GM12873 (cell line): Measurements from ENCODE around the gene CACNA1E.

ENCODE experiments used
- TF ChIP-seq, protein P1 (sequence below): IDR thresholded peaks from 2 replicates; pipeline ENCODE4 v1.5.1; 2012; ENCODE audit warnings: low read depth, mild to moderate bottlenecking, moderate library complexity, low read length, control low read depth; ENCODE audit not compliant: insufficient read depth; ENCODE audit errors: missing control alignments

Gene CACNA1E

DNA sequence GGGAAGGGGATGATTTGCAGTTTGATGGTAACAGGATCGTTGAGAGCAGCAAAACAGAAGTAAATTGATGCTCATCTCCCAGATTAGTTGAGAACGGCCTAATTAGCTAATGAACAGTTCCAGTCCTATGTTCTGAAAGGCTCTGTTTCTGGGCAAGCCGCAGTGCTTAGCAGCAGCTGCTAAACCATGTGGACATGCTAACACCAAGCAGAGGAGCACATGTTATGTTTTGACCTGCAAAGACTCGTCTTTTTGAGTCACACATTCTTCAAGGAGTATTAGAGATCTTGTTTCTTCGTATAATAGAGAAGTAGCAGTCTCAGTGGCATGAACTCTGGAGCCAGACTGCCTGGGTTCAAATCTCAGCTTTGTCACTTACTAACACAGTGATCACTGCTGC lies 58.1 kb downstream of the CACNA1E start:
- TF ChIP-seq, protein P1, sequence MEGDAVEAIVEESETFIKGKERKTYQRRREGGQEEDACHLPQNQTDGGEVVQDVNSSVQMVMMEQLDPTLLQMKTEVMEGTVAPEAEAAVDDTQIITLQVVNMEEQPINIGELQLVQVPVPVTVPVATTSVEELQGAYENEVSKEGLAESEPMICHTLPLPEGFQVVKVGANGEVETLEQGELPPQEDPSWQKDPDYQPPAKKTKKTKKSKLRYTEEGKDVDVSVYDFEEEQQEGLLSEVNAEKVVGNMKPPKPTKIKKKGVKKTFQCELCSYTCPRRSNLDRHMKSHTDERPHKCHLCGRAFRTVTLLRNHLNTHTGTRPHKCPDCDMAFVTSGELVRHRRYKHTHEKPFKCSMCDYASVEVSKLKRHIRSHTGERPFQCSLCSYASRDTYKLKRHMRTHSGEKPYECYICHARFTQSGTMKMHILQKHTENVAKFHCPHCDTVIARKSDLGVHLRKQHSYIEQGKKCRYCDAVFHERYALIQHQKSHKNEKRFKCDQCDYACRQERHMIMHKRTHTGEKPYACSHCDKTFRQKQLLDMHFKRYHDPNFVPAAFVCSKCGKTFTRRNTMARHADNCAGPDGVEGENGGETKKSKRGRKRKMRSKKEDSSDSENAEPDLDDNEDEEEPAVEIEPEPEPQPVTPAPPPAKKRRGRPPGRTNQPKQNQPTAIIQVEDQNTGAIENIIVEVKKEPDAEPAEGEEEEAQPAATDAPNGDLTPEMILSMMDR, result no peak

DNA sequence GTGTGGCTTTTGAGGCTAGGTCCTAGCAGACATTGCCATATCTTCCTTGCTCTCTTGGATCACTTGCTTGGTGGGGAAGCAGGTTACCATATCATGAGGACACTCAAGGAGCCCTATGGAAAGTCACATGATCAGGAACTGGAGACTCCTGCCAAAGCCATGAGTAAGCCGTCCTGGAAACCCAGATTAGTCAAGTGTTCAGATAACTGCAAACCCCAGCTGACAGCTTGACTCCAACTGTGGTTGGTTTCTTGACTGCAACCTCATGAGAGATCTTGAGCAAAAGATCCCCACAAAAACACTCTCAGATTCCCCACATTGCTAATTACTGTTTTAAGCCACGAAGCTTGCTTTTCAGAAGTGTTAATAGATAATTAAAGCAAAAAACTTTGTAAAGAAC lies 58.6 kb downstream of the CACNA1E start:
- TF ChIP-seq, protein P1, result no peak

DNA sequence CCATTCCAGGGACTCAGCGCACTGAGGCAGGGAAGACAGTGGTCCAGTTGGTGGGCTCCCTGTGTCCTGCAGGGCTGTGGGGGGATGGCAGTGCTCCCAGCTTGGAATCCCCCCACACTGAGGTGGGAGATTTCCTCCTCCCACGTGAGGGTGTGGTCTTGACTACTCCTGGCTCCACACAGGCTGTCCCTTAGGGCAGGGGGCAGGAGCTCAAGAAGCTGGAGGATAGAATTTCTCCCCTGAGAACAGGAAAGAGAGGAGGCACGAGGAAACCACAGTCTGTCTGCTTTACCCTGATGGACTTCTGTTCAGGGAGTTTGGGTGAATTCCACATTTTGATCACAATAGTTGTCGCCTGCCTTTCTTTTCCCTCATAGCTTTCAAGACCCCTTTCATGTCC lies 62.1 kb downstream of the CACNA1E start:
- TF ChIP-seq, protein P1, result no peak

DNA sequence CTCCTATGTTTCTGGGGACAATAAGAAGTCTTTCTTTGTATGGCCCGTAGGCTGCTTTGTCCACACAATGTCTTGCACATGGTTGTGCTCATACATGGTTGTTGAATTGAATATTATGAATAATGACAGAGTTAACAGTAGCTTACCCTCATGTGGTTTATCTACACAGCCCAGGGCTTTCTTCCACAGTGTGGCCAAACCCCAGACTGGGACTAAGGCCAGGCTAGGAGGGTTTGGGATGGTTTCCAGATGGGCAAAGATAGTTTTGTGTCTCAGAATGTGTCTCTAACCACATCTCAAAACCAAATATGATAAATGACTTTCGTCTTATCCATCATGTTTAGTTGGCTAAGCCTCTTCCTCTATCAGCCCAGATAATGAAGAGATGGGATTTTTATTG lies 65.2 kb downstream of the CACNA1E start:
- TF ChIP-seq, protein P1, result no peak

DNA sequence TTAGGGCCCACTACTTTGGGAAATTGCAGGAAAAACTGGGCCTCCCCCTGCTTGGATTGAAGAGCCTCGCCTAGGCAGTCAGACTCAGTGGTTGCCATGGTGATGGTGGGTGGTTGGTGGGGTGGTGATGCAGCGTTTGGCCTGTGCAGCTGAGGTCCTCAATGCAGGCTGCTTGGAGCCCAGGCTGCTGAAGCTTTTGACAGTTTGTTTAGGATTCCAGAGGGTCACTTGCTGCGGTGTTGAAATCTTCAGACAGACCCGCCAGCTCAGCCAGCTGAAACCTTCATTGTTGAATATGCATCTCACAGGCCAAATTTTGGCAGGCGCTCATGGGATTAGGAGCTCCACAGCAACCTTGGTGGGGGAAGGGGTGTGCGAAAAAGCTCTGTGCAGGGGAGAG lies 67.9 kb downstream of the CACNA1E start:
- TF ChIP-seq, protein P1, result no peak

DNA sequence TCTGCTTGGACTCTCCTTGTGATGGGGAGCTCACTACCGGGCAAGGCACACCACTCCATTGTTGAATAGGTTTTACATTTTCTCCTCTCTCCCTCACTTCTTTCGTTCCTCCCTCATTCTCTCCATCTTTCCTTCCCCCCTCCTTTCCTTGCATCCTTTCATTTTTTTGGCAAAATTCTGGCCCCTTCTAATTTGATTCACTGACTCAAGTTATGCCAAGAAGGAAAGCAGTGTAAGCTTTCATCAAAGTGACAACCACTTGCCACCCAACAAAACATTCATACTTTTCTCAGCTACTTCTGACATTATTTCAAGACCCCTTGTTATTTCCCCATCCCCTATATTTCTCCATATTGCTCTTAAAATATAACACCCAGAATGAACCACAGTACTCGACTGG lies 68.4 kb downstream of the CACNA1E start:
- TF ChIP-seq, protein P1, result no peak

DNA sequence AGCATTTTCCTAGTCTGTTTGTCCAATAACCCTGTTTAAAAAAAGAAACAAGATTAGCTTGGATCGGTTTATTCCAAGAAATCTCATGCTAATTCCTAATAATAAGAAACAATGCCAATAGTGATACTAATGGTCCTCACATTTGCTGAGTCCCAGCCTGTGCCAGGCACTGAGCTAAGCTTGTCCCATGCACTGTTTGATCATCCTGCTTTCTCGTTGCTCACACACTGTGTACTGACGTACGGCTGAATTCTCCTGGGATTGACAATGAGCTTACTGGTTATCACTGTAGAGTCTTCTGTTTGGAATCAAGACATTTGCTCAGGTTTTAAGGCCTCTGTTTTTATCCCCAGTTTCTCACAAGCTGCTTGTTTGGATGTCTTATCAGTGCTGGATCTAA lies 71.1 kb downstream of the CACNA1E start:
- TF ChIP-seq, protein P1, result no peak

DNA sequence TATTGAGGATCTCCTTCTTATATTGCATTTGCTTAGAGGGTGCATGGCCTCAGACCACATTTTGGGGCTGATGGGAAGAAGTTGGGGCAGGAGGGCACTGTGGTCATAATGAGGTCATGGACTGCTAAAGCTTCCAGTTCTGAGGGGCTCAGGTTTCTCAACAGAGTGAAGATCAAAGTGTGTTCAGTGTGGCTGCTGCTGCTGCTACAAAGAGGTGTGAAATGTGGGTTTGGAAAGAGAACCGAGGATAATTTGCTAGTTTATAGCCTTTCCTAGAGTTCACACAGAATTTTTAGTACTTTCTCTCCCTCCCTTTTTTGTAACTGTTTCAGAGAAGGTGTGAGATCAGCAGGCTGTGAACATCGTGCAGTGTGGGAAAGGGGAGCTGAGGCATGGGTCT lies 73.3 kb downstream of the CACNA1E start:
- TF ChIP-seq, protein P1, result no peak
